MM.1S (cell line): Measurements from ENCODE around the gene DDI2.

Source experiments
- DNase-seq: peaks from one replicate; pipeline ENCODE4 v3.0.0-alpha.2; 2015
- H2AFZ ChIP-seq: fragments of 300-600 bp; sonication (generic); 2 replicates; pipeline ENCODE4 v1.6.0; 2016; ENCODE audit warnings: antibody characterized with exemption, low read length
- H3F3A ChIP-seq: fragments of 300-600 bp; sonication (generic); 2 replicates; pipeline ENCODE4 v1.6.1; 2016; ENCODE audit warnings: mild to moderate bottlenecking, antibody characterized with exemption, low read length, moderate library complexity, mixed read lengths; ENCODE audit not compliant: insufficient read depth
- H3K27ac ChIP-seq: fragments of 300-600 bp; sonication (generic); 2 replicates; pipeline ENCODE4 v1.5.1; 2016; ENCODE audit warnings: mild to moderate bottlenecking, low read length
- H3K27me3 ChIP-seq: fragments of 300-600 bp; sonication (generic); replicated peaks from 2 replicates; pipeline ENCODE4 v1.6.0; 2016; ENCODE audit warnings: low read length; ENCODE audit not compliant: insufficient read depth
- H3K36me3 ChIP-seq: fragments of 300-600 bp; sonication (generic); replicated peaks from 2 replicates; pipeline ENCODE4 v1.6.1; 2016; ENCODE audit warnings: mild to moderate bottlenecking, low read length, mixed read lengths; ENCODE audit not compliant: insufficient read depth
- H3K4me1 ChIP-seq: fragments of 300-600 bp; sonication (generic); 2 replicates; pipeline ENCODE4 v1.6.1; 2016; ENCODE audit warnings: low read length, mixed read lengths
- H3K4me2 ChIP-seq: fragments of 300-600 bp; sonication (generic); 2 replicates; pipeline ENCODE4 v1.6.0; 2016; ENCODE audit warnings: low read depth, low read length
- H3K4me3 ChIP-seq: fragments of 300-600 bp; sonication (generic); 2 replicates; pipeline ENCODE4 v1.5.1; 2016; ENCODE audit warnings: low read length, mixed read lengths
- H3K79me2 ChIP-seq: fragments of 300-600 bp; sonication (generic); 2 replicates; pipeline ENCODE4 v1.6.1; 2016; ENCODE audit warnings: mixed run types, low read length, mixed read lengths
- H3K9ac ChIP-seq: fragments of 300-600 bp; sonication (generic); 2 replicates; pipeline ENCODE4 v1.6.1; 2016; ENCODE audit warnings: low read length, mixed read lengths
- H3K9me2 ChIP-seq: fragments of 300-600 bp; sonication (generic); replicated peaks from 2 replicates; pipeline ENCODE4 v1.6.1; 2016; ENCODE audit warnings: mild to moderate bottlenecking, low read length, mixed read lengths; ENCODE audit not compliant: insufficient read depth
- H3K9me3 ChIP-seq: fragments of 300-600 bp; sonication (generic); replicated peaks from 2 replicates; pipeline ENCODE4 v1.6.1; 2016; ENCODE audit warnings: mild to moderate bottlenecking, low read length, mixed read lengths; ENCODE audit not compliant: insufficient read depth
- H4K20me1 ChIP-seq: fragments of 300-600 bp; sonication (generic); 2 replicates; pipeline ENCODE4 v1.6.1; 2016; ENCODE audit warnings: mild to moderate bottlenecking, low read length, moderate library complexity, mixed read lengths; ENCODE audit not compliant: insufficient read depth
- CTCF ChIP-seq: fragments of 300-600 bp; sonication (generic); IDR thresholded peaks from 2 replicates; pipeline ENCODE4 v1.5.1; 2016; ENCODE audit warnings: antibody characterized with exemption, low read length, mixed read lengths
- EZH2 ChIP-seq: fragments of 300-600 bp; sonication (generic); optimal IDR thresholded peaks from 2 replicates; pipeline ENCODE3; 2017; ENCODE audit warnings: low read depth, mild to moderate bottlenecking, antibody characterized with exemption, low read length, mixed read lengths
- EZH2phosphoT487 ChIP-seq: fragments of 300-600 bp; sonication (generic); IDR thresholded peaks from 2 replicates; pipeline ENCODE4 v1.6.1; 2018; ENCODE audit warnings: antibody characterized with exemption, low read length

DDI2 gene

GRCh38 chr1:15575549-15576150, 41.6 kb upstream of the DDI2 start:
- Histone ChIP-seq H4K20me1 (no peaks in the 10 kb centered on the region), H3K4me3 (no peak overlapping the region), H3F3A (peaks cover 48% of the 10 kb centered on the region), H3K27me3 (no peaks in the 10 kb centered on the region), H3K9ac (no peak overlapping the region), H2AFZ (no peak overlapping the region), H3K79me2 (no peaks in the 10 kb centered on the region), H3K36me3 (no peaks in the 10 kb centered on the region), H3K9me3 (no peaks in the 10 kb centered on the region), H3K4me1 (peaks cover 32% of the 10 kb centered on the region), H3K27ac (no peak overlapping the region), H3K9me2 (no peaks in the 10 kb centered on the region), H3K4me2 (no peak overlapping the region)
- TF ChIP-seq CTCF (no peak), EZH2phosphoT487 (no peak), EZH2 (no peak)
- DNase-seq = no peak

- no peak overlapping the region for H3K27ac ChIP-seq
- no peaks in the 10 kb centered on the region for H3K9me2 ChIP-seq
- H3K9me3 ChIP-seq = no peaks in the 10 kb centered on the region
- no peak overlapping the region for H3K9ac ChIP-seq
- H2AFZ ChIP-seq = no peak overlapping the region
- H3K27me3 ChIP-seq = no peaks in the 10 kb centered on the region
- DNase-seq = no peak
- 0 out of 2 replicates have a peak, but pooled peaks cover 3% of the 10 kb centered on the region for H3K79me2 ChIP-seq
- TF ChIP-seq EZH2phosphoT487 (no peak), EZH2 (no peak), CTCF (no peak)
- H3F3A ChIP-seq = peaks cover 37% of the 10 kb centered on the region
- no peak overlapping the region for H3K4me3 ChIP-seq
- no peaks in the 10 kb centered on the region for H3K36me3 ChIP-seq
- H3K4me2 ChIP-seq = no peak overlapping the region
- H4K20me1 ChIP-seq = no peaks in the 10 kb centered on the region
- H3K4me1 ChIP-seq = peaks cover 26% of the 10 kb centered on the region
Observed at GRCh38 chr1:15577691-15578090, 39.6 kb upstream of the DDI2 start.

DNA sequence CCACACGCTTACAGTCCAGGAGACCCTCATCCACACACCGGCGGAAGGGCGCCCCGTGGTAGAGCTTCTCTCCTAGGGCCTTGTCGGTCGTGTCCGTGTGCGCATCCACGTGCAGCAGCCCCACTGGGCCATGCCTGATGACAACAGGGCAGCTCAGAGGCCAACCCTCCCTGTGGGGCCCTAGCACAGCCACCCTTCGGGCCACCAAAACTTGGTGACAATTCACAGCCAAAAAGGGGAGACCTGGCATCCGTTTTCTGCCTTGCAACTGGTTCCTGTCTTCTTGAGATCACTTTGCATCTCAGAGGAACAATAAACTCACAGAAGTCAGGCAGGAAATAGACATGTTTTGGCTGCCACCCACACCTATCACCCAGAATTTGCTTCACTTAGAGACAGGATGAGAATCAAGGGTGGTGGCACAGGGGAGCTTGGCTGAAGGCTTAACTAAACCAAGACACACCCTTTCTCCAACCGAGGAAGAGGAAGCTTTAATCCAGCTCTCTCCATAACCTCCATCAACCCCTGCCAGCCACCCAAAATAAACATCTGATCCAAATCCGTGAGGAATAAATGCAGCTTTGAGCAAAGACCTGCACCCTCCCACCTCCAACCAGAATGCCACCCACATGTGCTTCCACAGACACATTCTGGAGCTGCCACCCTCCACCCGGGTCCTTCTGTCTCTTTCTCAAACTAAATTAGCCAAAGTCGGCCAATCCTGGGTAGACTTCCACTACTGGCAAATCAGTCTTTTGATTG, 38.2 kb upstream of the DDI2 start:
- Histone ChIP-seq H3K4me3 (peak overlapping the region; percentile 5), H2AFZ (peak overlapping the region; percentile 29), H4K20me1 (no peaks in the 10 kb centered on the region), H3K36me3 (no peaks in the 10 kb centered on the region), H3F3A (peaks cover 33% of the 10 kb centered on the region), H3K27me3 (no peaks in the 10 kb centered on the region), H3K4me2 (peak overlapping the region; percentile 66), H3K9me2 (no peaks in the 10 kb centered on the region), H3K9ac (peak overlapping the region; percentile 62), H3K79me2 (peaks cover 14% of the 10 kb centered on the region), H3K4me1 (peaks cover 33% of the 10 kb centered on the region), H3K27ac (peak overlapping the region; percentile 92), H3K9me3 (no peaks in the 10 kb centered on the region)
- peak; percentile 38 for DNase-seq
- TF ChIP-seq CTCF (no peak), EZH2phosphoT487 (no peak), EZH2 (no peak)
